Measurements from ENCODE around the gene PARD6B. TPM values are rescaled to one million over a fixed set of nuclear protein-coding genes. Genes with fewer than 3 reads are reported as not detected.

Gene PARD6B
- total RNA-seq, 1 donor from 2014 or later, result 3.7 TPM

GRCh38 chr20:50720582-50720981 lies 10.8 kb upstream of the PARD6B start:
- DNase-seq (ENCODE audit: low spot score), result no peak
- intact Hi-C loops (cut with DNase I), result no loop called here

GRCh38 chr20:50721881-50722281 lies 9.5 kb upstream of the PARD6B start:
- no peak for DNase-seq (ENCODE audit: low spot score)
- intact Hi-C loops (cut with DNase I), result no loop called here

- DNase-seq (ENCODE audit: low spot score), result no peak
- intact Hi-C loops (cut with DNase I), result no loop called here
Observed at GRCh38 chr20:50722424-50723155, 8.8 kb upstream of the PARD6B start.

- DNase-seq (ENCODE audit: low spot score), result no peak
- intact Hi-C loops (cut with DNase I), result no loop called here
Observed at GRCh38 chr20:50723672-50724071, 7.7 kb upstream of the PARD6B start.

- intact Hi-C loops (cut with DNase I), result no loop called here
- DNase-seq (ENCODE audit: low spot score), result no peak
Observed at GRCh38 chr20:50724112-50724725, 7.2 kb upstream of the PARD6B start.

- peak; percentile 83 for DNase-seq (ENCODE audit: low spot score)
- intact Hi-C loops (cut with DNase I), result no loop called here
Observed at GRCh38 chr20:50724851-50725723, 6.3 kb upstream of the PARD6B start.

- DNase-seq (ENCODE audit: low spot score), result no peak
- intact Hi-C loops (cut with DNase I), result no loop called here
Observed at GRCh38 chr20:50725724-50726005, 5.7 kb upstream of the PARD6B start.

- intact Hi-C loops (cut with DNase I), result no loop called here
- no peak for DNase-seq (ENCODE audit: low spot score)
Observed at GRCh38 chr20:50726955-50727791, 4.2 kb upstream of the PARD6B start.

GRCh38 chr20:50727792-50728485 lies 3.4 kb upstream of the PARD6B start:
- DNase-seq (ENCODE audit: low spot score), result no peak
- intact Hi-C loops (cut with DNase I), result no loop called here

GRCh38 chr20:50728486-50728980 lies 2.8 kb upstream of the PARD6B start:
- DNase-seq (ENCODE audit: low spot score), result no peak
- intact Hi-C loops (cut with DNase I), result no loop called here

- intact Hi-C loops (cut with DNase I), result no loop called here
- no peak for DNase-seq (ENCODE audit: low spot score)
Observed at GRCh38 chr20:50728981-50729874, 2.2 kb upstream of the PARD6B start.

GRCh38 chr20:50729901-50730764 lies 1.2 kb upstream of the PARD6B start:
- intact Hi-C loops (cut with DNase I), result loop anchor here (10.0 kb wide), 1 partner anchor 255 kb away; no protein-coding TSS in a partner anchor
- DNase-seq (ENCODE audit: low spot score), result no peak

GRCh38 chr20:50730765-50731054 lies 670 bp upstream of the PARD6B start:
- no peak for DNase-seq (ENCODE audit: low spot score)
- intact Hi-C loops (cut with DNase I), result loop anchor here (10.0 kb wide), 1 partner anchor 256 kb away; no protein-coding TSS in a partner anchor

GRCh38 chr20:50731930-50732690 lies 730 bp downstream of the PARD6B start:
- intact Hi-C loops (cut with DNase I), result loop anchor here (10.0 kb wide), 1 partner anchor 257 kb away; no protein-coding TSS in a partner anchor
- DNase-seq (ENCODE audit: low spot score), result no peak

GRCh38 chr20:50733644-50734349 lies 2.4 kb downstream of the PARD6B start:
- intact Hi-C loops (cut with DNase I), result loop anchor here (10.0 kb wide), 1 partner anchor 259 kb away; no protein-coding TSS in a partner anchor

More at GRCh38 chr20:50733644-50734349, 2.4 kb downstream of the PARD6B start:
- DNase-seq (ENCODE audit: low spot score), result no peak
